HepG2 (cell line): ENCODE results near the gene NLGN3. TPM values are rescaled to one million over a fixed set of nuclear protein-coding genes. Genes with fewer than 3 reads are reported as not detected.

Experiments used
- ATAC-seq: fragments of 200-7000 bp; cut with Tn5 transposase; 3 replicates; pipeline ENCODE4 v1.9.1; 2020; ENCODE audit warnings: mild to moderate bottlenecking, moderate library complexity
- BruUV-seq: library from RNA; stranded (reverse); fragments of 400-500 nt; replicated peaks from 2 replicates; lab custom pipeline; 2021; lab: Mats Ljungman, UMichigan
- CTCF ChIA-PET: fragments of 300-600 bp; formaldehyde crosslinking; extraction: SDS; loops from one replicate; lab custom pipeline; 2021; ENCODE audit warnings: low total read pairs, inconsistent platforms, low intra/inter-chr PET ratio; lab: Yijun Ruan, JAX
- POLR2A ChIA-PET: fragments of 350-600 bp; sonication (Branson Sonifier 250); formaldehyde crosslinking; loops from one replicate; lab custom pipeline; 2020; ENCODE audit warnings: antibody characterized with exemption, inconsistent platforms; lab: Yijun Ruan, JAX
- DNase-seq: peaks from one replicate; pipeline ENCODE4 v3.0.0-alpha.2; 2015; ENCODE audit warnings: low spot score
- FAIRE-seq: peaks from 3 replicates; lab custom pipeline; 2011; peaks lifted over from hg19 to GRCh38; lab: Jason Lieb, UNC
- H2AFZ ChIP-seq: one replicate; pipeline ENCODE4 v1.6.1; 2011; ENCODE audit warnings: low read length, inconsistent platforms
- H3K27ac ChIP-seq: fragments of 300-600 bp; 3 replicates; pipeline ENCODE4 v1.8.0; 2011; ENCODE audit warnings: mixed run types, mild to moderate bottlenecking, mixed read lengths, low read length, inconsistent platforms; ENCODE audit not compliant: insufficient read depth; ENCODE audit errors: extremely low read length
- H3K27me3 ChIP-seq, 2 experiments: fragments of 200-600 bp in 1 of 2; 2 replicates in 1 of 2; 3 replicates in 1 of 2; pipeline versions ENCODE4 v1.6.0 to v1.8.0; 2011; ENCODE audit warnings: low read length in 2 of 2, mild to moderate bottlenecking in 2 of 2, moderate library complexity in 2 of 2, inconsistent platforms in 1 of 2; ENCODE audit not compliant: insufficient read depth in 2 of 2, control insufficient read depth in 1 of 2
- H3K36me3 ChIP-seq, 2 experiments: fragments of 200-600 bp in 1 of 2; replicated peaks in 1 of 2; 2 replicates in 1 of 2; 3 replicates in 1 of 2; pipeline versions ENCODE4 v1.5.1 to v1.8.0; 2011; ENCODE audit warnings: low read length in 2 of 2, inconsistent platforms in 1 of 2; ENCODE audit not compliant: insufficient read depth in 2 of 2, control insufficient read depth in 1 of 2
- H3K4me1 ChIP-seq: 2 replicates; pipeline ENCODE4 v1.5.1; 2012; ENCODE audit warnings: low read length, inconsistent platforms; ENCODE audit not compliant: insufficient read depth
- H3K4me2 ChIP-seq: 2 replicates; pipeline ENCODE4 v1.6.0; 2011; ENCODE audit warnings: low read depth, low read length, inconsistent platforms
- H3K4me3 ChIP-seq, 3 experiments: fragments of 200-600 bp in 1 of 3; sonication (generic), shearing (Covaris generic) in 1 of 3; replicated peaks in 1 of 3; 2 replicates each; pipeline ENCODE4 v1.5.1; 2011 to 2016; ENCODE audit warnings: low read length in 3 of 3, inconsistent platforms in 2 of 3, low read depth in 2 of 3, mild to moderate bottlenecking in 2 of 3, control low read depth in 1 of 3, mixed read lengths in 1 of 3; ENCODE audit not compliant: insufficient read depth in 1 of 3
- H3K79me2 ChIP-seq: one replicate; pipeline ENCODE4 v1.6.1; 2011; ENCODE audit warnings: low read length, inconsistent platforms; ENCODE audit not compliant: insufficient read depth
- H3K9ac ChIP-seq: 2 replicates; pipeline ENCODE4 v1.6.0; 2011; ENCODE audit warnings: mild to moderate bottlenecking, low read depth, low read length, inconsistent platforms; ENCODE audit not compliant: insufficient read depth
- H3K9me3 ChIP-seq: 2 replicates; pipeline ENCODE4 v1.5.1; 2012; ENCODE audit warnings: mild to moderate bottlenecking, low read length
- H4K20me1 ChIP-seq: 2 replicates; pipeline ENCODE4 v1.6.0; 2011; ENCODE audit warnings: inconsistent platforms, mild to moderate bottlenecking, low read length, moderate library complexity; ENCODE audit not compliant: insufficient read depth
- CAMTA2 ChIP-seq: sonication (generic); formaldehyde crosslinking; IDR thresholded peaks from 2 replicates; pipeline ENCODE4 v1.4.0; 2020; ENCODE audit warnings: mild to moderate bottlenecking, missing genetic modification reagents, borderline replicate concordance
- HOXA5 ChIP-seq: sonication (generic); formaldehyde crosslinking; IDR thresholded peaks from 2 replicates; pipeline ENCODE4 v1.4.0; 2020; ENCODE audit warnings: missing genetic modification reagents
- NRL ChIP-seq: sonication (generic); formaldehyde crosslinking; IDR thresholded peaks from 2 replicates; pipeline ENCODE4 v1.5.0; 2020; ENCODE audit warnings: missing genetic modification reagents, mild to moderate bottlenecking, moderate library complexity, borderline replicate concordance
- POLR2AphosphoS2 ChIP-seq: IDR thresholded peaks from 2 replicates; pipeline ENCODE4 v1.6.1; 2011; ENCODE audit warnings: low read depth, low read length, improper control_type of control experiment
- ZNF101 ChIP-seq: sonication (generic); formaldehyde crosslinking; IDR thresholded peaks from 2 replicates; pipeline ENCODE4 v1.4.0; 2020; ENCODE audit warnings: mild to moderate bottlenecking, low read depth, missing genetic modification reagents, borderline replicate concordance
- ZNF253 ChIP-seq: sonication (generic); formaldehyde crosslinking; IDR thresholded peaks from 2 replicates; pipeline ENCODE4 v1.8.0; 2022; ENCODE audit warnings: mild to moderate bottlenecking, missing genetic modification reagents, borderline replicate concordance
- ZNF362 ChIP-seq: sonication (generic); formaldehyde crosslinking; IDR thresholded peaks from 2 replicates; pipeline ENCODE4 v1.4.0; 2020; ENCODE audit warnings: missing genetic modification reagents, mild to moderate bottlenecking, borderline replicate concordance
- ZNF589 ChIP-seq: sonication (generic); formaldehyde crosslinking; conservative IDR thresholded peaks from 2 replicates; pipeline ENCODE4 v1.8.0; 2022; ENCODE audit warnings: mild to moderate bottlenecking, moderate library complexity, missing genetic modification reagents
- ZNF652 ChIP-seq: IDR thresholded peaks from 2 replicates; pipeline ENCODE4 v1.6.1; 2016; ENCODE audit warnings: low read depth, borderline replicate concordance
- ZNF703 ChIP-seq: sonication (generic); formaldehyde crosslinking; IDR thresholded peaks from 2 replicates; pipeline ENCODE4 v1.5.1; 2020; ENCODE audit warnings: missing genetic modification reagents, mild to moderate bottlenecking, moderate library complexity, borderline replicate concordance
- ZNF75D ChIP-seq: sonication (generic); formaldehyde crosslinking; IDR thresholded peaks from 2 replicates; pipeline ENCODE4 v1.8.1; 2023; ENCODE audit warnings: missing genetic modification reagents, mild to moderate bottlenecking, borderline replicate concordance
- ZNF768 ChIP-seq: sonication (generic); formaldehyde crosslinking; IDR thresholded peaks from 2 replicates; pipeline ENCODE4 v1.4.0; 2020; ENCODE audit warnings: missing genetic modification reagents
- ZSCAN30 ChIP-seq: sonication (generic); formaldehyde crosslinking; IDR thresholded peaks from 2 replicates; pipeline ENCODE4 v1.5.0; 2020; ENCODE audit warnings: mild to moderate bottlenecking, missing genetic modification reagents
- WGBS: methylation state at CpG from one replicate; pipeline ENCODE4 v1.1.6; 2017; ENCODE audit warnings: low lambda C conversion rate; 5-methylcytosine and 5-hydroxymethylcytosine counted together
- in situ Hi-C: cut with HindIII; loops from 2 replicates; pipeline ENCODE4 v1.10.0; 2017; ENCODE audit warnings: low pct_unique_long_range_greater_than_20kb; ENCODE audit not compliant: extremely low pct_ligation_motif_present
- intact Hi-C: fragments of 100-400 bp; cut with micrococcal nuclease; formaldehyde crosslinking; loops from one replicate; pipeline ENCODE4 v1.10.0; 2022; ENCODE audit not compliant: unreplicated experiment
- polyA plus RNA-seq, 8 experiments: library from polyadenylated mRNA; depleted of rRNA in 3 of 8; stranded (reverse) in 7 of 8; unstranded in 1 of 8; fragments of >200 nt; fragmentation: Illumina TruSeq in 4 of 8; extraction: Trizol in 4 of 8; gene quantifications; 2 replicates each; pipeline versions ENCODE4 v1.2.1 to v1.2.3, GENCODE V29; 2011 to 2016; ENCODE audit warnings: low read depth in 4 of 8, missing spikeins in 1 of 8, mixed read lengths in 1 of 8; ENCODE audit not compliant: insufficient read depth in 1 of 8
- total RNA-seq, 5 experiments: library from RNA; depleted of rRNA; stranded (reverse); fragments of >200 nt; fragmentation: Illumina TruSeq; extraction: Trizol; gene quantifications; 2 replicates each; pipeline ENCODE4 v1.2.3, GENCODE V29; 2016; ENCODE audit warnings: low read depth in 1 of 5
- TF ChIP-seq, protein P1 (sequence below), 2 experiments: sonication (generic) in 1 of 2; formaldehyde crosslinking in 1 of 2; IDR thresholded peaks; 2 replicates each; pipeline versions ENCODE4 v1.4.0 to v1.6.1; 2018 to 2020; ENCODE audit warnings: missing genetic modification reagents in 2 of 2, borderline replicate concordance in 1 of 2, low read depth in 1 of 2, mild to moderate bottlenecking in 1 of 2, missing biosample characterization in 1 of 2
- TF ChIP-seq, protein P2 (sequence below): sonication (generic); formaldehyde crosslinking; IDR thresholded peaks from 2 replicates; pipeline ENCODE4 v1.4.0; 2020; ENCODE audit warnings: mild to moderate bottlenecking, missing genetic modification reagents
- TF ChIP-seq, protein P3 (sequence below): IDR thresholded peaks from 2 replicates; pipeline ENCODE4 v1.6.1; 2012; ENCODE audit warnings: low read depth, low read length, improper control_type of control experiment
- TF ChIP-seq, protein P4 (sequence below): sonication (generic); formaldehyde crosslinking; conservative IDR thresholded peaks from 2 replicates; pipeline ENCODE4 v1.8.0; 2022; ENCODE audit warnings: mild to moderate bottlenecking, moderate library complexity, missing genetic modification reagents

NLGN3 gene
- total and polyA plus RNA-seq, 2 of the 13 experiments (the other 11 are each of a cell fraction or from before 2014, with no cell fraction given), result 0.04 to 0.16 TPM

- no peaks in the 10 kb centered on the region for H3K79me2 ChIP-seq
- H3K9me3 ChIP-seq, result no peaks in the 10 kb centered on the region
- no peak overlapping the region for H3K4me2 ChIP-seq
- WGBS, result 28% methylated on average over 3 of the region's 8 CpGs
- no peak overlapping the region for H3K27ac ChIP-seq
- H2AFZ ChIP-seq, result no peak overlapping the region
- H3K4me1 ChIP-seq, result peaks cover 18% of the 10 kb centered on the region
- no TSS peak for BruUV-seq
- in situ Hi-C loops, result no loop called here
- H4K20me1 ChIP-seq, result no peaks in the 10 kb centered on the region
- DNase-seq, result no peak
- H3K36me3 ChIP-seq, result no peaks in the 10 kb centered on the region
- H3K27me3 ChIP-seq, result no peaks in the 10 kb centered on the region; a peak in 1 of 5 replicates
- H3K4me3 ChIP-seq, result no peak overlapping the region
- no peak overlapping the region for H3K9ac ChIP-seq
- ChIA-PET POLR2A (no interaction called here), CTCF (no interaction called here)
- no peak for FAIRE-seq
- ATAC-seq, result no peak
- intact Hi-C loops, result no loop called here
- no peak for TF ChIP-seq ZNF362
- no peak for TF ChIP-seq ZNF101 (CRISPR knock-in tag)
- TF ChIP-seq ZNF75D (CRISPR knock-in tag), result no peak
- no peak for TF ChIP-seq POLR2AphosphoS2
- no peak for TF ChIP-seq ZNF768 (CRISPR knock-in tag)
- TF ChIP-seq, protein P1, sequence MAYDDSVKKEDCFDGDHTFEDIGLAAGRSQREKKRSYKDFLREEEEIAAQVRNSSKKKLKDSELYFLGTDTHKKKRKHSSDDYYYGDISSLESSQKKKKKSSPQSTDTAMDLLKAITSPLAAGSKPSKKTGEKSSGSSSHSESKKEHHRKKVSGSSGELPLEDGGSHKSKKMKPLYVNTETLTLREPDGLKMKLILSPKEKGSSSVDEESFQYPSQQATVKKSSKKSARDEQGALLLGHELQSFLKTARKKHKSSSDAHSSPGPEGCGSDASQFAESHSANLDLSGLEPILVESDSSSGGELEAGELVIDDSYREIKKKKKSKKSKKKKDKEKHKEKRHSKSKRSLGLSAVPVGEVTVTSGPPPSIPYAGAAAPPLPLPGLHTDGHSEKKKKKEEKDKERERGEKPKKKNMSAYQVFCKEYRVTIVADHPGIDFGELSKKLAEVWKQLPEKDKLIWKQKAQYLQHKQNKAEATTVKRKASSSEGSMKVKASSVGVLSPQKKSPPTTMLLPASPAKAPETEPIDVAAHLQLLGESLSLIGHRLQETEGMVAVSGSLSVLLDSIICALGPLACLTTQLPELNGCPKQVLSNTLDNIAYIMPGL (CRISPR knock-in tag; IDR thresholded peaks at IDR 0.05; ENCODE audit: borderline replicate concordance in 1 of 2, low read depth in 1 of 2), result no peak
- TF ChIP-seq ZNF652 (CRISPR knock-in tag), result no peak
- no peak for TF ChIP-seq ZNF703 (CRISPR knock-in tag)
- TF ChIP-seq, protein P2, sequence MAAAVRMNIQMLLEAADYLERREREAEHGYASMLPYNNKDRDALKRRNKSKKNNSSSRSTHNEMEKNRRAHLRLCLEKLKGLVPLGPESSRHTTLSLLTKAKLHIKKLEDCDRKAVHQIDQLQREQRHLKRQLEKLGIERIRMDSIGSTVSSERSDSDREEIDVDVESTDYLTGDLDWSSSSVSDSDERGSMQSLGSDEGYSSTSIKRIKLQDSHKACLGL, result no peak
- no peak for TF ChIP-seq CAMTA2 (CRISPR knock-in tag)
- TF ChIP-seq HOXA5 (CRISPR knock-in tag), result no peak
- TF ChIP-seq ZSCAN30 (CRISPR knock-in tag), result no peak
- TF ChIP-seq NRL, result no peak
- TF ChIP-seq, protein P3, sequence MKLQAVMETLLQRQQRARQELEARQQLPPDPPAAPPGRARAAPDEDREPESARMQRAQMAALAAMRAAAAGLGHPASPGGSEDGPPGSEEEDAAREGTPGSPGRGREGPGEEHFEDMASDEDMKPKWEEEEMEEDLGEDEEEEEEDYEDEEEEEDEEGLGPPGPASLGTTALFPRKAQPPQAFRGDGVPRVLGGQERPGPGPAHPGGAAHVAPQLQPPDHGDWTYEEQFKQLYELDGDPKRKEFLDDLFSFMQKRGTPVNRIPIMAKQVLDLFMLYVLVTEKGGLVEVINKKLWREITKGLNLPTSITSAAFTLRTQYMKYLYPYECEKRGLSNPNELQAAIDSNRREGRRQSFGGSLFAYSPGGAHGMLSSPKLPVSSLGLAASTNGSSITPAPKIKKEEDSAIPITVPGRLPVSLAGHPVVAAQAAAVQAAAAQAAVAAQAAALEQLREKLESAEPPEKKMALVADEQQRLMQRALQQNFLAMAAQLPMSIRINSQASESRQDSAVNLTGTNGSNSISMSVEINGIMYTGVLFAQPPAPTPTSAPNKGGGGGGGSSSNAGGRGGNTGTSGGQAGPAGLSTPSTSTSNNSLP, result no peak
- TF ChIP-seq, protein P4, sequence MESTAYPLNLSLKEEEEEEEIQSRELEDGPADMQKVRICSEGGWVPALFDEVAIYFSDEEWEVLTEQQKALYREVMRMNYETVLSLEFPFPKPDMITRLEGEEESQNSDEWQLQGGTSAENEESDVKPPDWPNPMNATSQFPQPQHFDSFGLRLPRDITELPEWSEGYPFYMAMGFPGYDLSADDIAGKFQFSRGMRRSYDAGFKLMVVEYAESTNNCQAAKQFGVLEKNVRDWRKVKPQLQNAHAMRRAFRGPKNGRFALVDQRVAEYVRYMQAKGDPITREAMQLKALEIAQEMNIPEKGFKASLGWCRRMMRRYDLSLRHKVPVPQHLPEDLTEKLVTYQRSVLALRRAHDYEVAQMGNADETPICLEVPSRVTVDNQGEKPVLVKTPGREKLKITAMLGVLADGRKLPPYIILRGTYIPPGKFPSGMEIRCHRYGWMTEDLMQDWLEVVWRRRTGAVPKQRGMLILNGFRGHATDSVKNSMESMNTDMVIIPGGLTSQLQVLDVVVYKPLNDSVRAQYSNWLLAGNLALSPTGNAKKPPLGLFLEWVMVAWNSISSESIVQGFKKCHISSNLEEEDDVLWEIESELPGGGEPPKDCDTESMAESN (CRISPR knock-in tag), result no peak
- no peak for TF ChIP-seq ZNF253
- TF ChIP-seq ZNF589 (CRISPR knock-in tag), result no peak
These were observed 3.6 kb downstream of the NLGN3 start for GRCh38 chrX:71148278-71148663.
